ENCODE data around the gene FAM3D.
A peak's percentile ranks its signal among the peaks of the same experiment; 100 is the strongest.
"Not testable (repeated sequence)": the region's sequence is repeated elsewhere in the genome, so short reads cannot be mapped to it uniquely, and the experiment has no call there.

Gene FAM3D

GRCh38 chr3:58683001-58683458 is 16.5 kb upstream of the FAM3D start:
- DNase-seq (ENCODE audit: low spot score): no peak

- DNase-seq (ENCODE audit: low spot score): no peak
These were observed 15.3 kb upstream of the FAM3D start for GRCh38 chr3:58681863-58682262.

- no peak for DNase-seq (ENCODE audit: low spot score)
These were observed 14.4 kb upstream of the FAM3D start for GRCh38 chr3:58680879-58681525.

- no peak for DNase-seq (ENCODE audit: low spot score)
These were observed 13.5 kb upstream of the FAM3D start for GRCh38 chr3:58679974-58680666.

GRCh38 chr3:58679446-58679845 is 12.9 kb upstream of the FAM3D start:
- no peak for DNase-seq (ENCODE audit: low spot score)

- not testable (repeated sequence) for DNase-seq (ENCODE audit: low spot score)
These were observed 11.8 kb upstream of the FAM3D start for GRCh38 chr3:58678177-58678970.

- no peak for DNase-seq (ENCODE audit: low spot score)
These were observed 6.3 kb upstream of the FAM3D start for GRCh38 chr3:58672880-58673279.

GRCh38 chr3:58672451-58672850 is 5.9 kb upstream of the FAM3D start:
- DNase-seq (ENCODE audit: low spot score): peak; percentile 46

GRCh38 chr3:58670506-58671135 is 4.0 kb upstream of the FAM3D start:
- DNase-seq (ENCODE audit: low spot score): peak; percentile 51

- peak; percentile 12 for DNase-seq (ENCODE audit: low spot score)
These were observed 1.7 kb upstream of the FAM3D start for GRCh38 chr3:58668247-58668646.

- DNase-seq (ENCODE audit: low spot score): peak; percentile 47
These were observed 1.1 kb upstream of the FAM3D start for GRCh38 chr3:58667704-58668103.

- DNase-seq (ENCODE audit: low spot score): peak; percentile 41
These were observed 655 bp upstream of the FAM3D start for GRCh38 chr3:58667229-58667628.

GRCh38 chr3:58665405-58665804 is 1.2 kb downstream of the FAM3D start:
- no peak for DNase-seq (ENCODE audit: low spot score)

- no peak for DNase-seq (ENCODE audit: low spot score)
These were observed 2.0 kb downstream of the FAM3D start for GRCh38 chr3:58664611-58665010.

- DNase-seq (ENCODE audit: low spot score): no peak
These were observed 4.6 kb downstream of the FAM3D start for GRCh38 chr3:58661836-58662420.

GRCh38 chr3:58660998-58661397 is 5.6 kb downstream of the FAM3D start:
- no peak for DNase-seq (ENCODE audit: low spot score)

GRCh38 chr3:58659051-58659675 is 7.4 kb downstream of the FAM3D start:
- DNase-seq (ENCODE audit: low spot score): no peak

GRCh38 chr3:58658508-58658907 is 8.1 kb downstream of the FAM3D start:
- no peak for DNase-seq (ENCODE audit: low spot score)

- DNase-seq (ENCODE audit: low spot score): no peak
These were observed 8.9 kb downstream of the FAM3D start for GRCh38 chr3:58657571-58658141.

GRCh38 chr3:58657036-58657520 is 9.5 kb downstream of the FAM3D start:
- DNase-seq (ENCODE audit: low spot score): no peak

- DNase-seq (ENCODE audit: low spot score): no peak
These were observed 9.9 kb downstream of the FAM3D start for GRCh38 chr3:58656631-58657030.
